Measurements from ENCODE around the gene CDX1. TPM values are rescaled to one million over a fixed set of nuclear protein-coding genes. Genes with fewer than 3 reads are reported as not detected.
"Not testable (repeated sequence)": the region's sequence is repeated elsewhere in the genome, so short reads cannot be mapped to it uniquely, and the experiment has no call there.

CDX1 gene
- total RNA-seq, 1 experiment from 2014 or later, result not detected

- DNase-seq (ENCODE audit: low read depth), result peak; percentile 11
Measured at GRCh38 chr5:150224483-150225027, 58.0 kb downstream of the CDX1 start.

- DNase-seq (ENCODE audit: low read depth), result no peak
Measured at GRCh38 chr5:150227036-150227435, 60.5 kb downstream of the CDX1 start.

GRCh38 chr5:150227606-150228273 is 61.2 kb downstream of the CDX1 start:
- DNase-seq (ENCODE audit: low read depth), result no peak

- no peak for DNase-seq (ENCODE audit: low read depth)
Measured at GRCh38 chr5:150229571-150229970, 63.0 kb downstream of the CDX1 start.

GRCh38 chr5:150230842-150231241 is 64.3 kb downstream of the CDX1 start:
- DNase-seq (ENCODE audit: low read depth), result no peak

GRCh38 chr5:150233706-150234105 is 67.1 kb downstream of the CDX1 start:
- not testable (repeated sequence) for DNase-seq (ENCODE audit: low read depth)

Other genes starting within 250 kb of the CDX1 start
- not detected in 2 replicates for gene PDE6A, start 222.0 kb upstream of the CDX1 start, total RNA-seq (2014; rRNA removed; shearing (Covaris generic))
- 16.1 and 19.5 TPM in 2 replicates for gene SLC26A2, start 206.0 kb upstream of the CDX1 start, total RNA-seq (2014; rRNA removed; shearing (Covaris generic))
- 3.5 and 4.0 TPM in 2 replicates for gene TIGD6, start 166.1 kb upstream of the CDX1 start, total RNA-seq (2014; rRNA removed; shearing (Covaris generic))
- 44.6 and 56.3 TPM in 2 replicates for gene HMGXB3, start 166.0 kb upstream of the CDX1 start, total RNA-seq (2014; rRNA removed; shearing (Covaris generic))
- 2.3 and 3.9 TPM in 2 replicates for gene CSF1R, start 80.2 kb upstream of the CDX1 start, total RNA-seq (2014; rRNA removed; shearing (Covaris generic))
- 2.2 and 5.4 TPM in 2 replicates for gene PDGFRB, start 10.9 kb upstream of the CDX1 start, total RNA-seq (2014; rRNA removed; shearing (Covaris generic))
- 0.03 TPM in 1 of 2 replicates, not detected in the other for gene SLC6A7, start 23.3 kb downstream of the CDX1 start, total RNA-seq (2014; rRNA removed; shearing (Covaris generic))
- not detected in 2 replicates for gene CAMK2A, start 123.0 kb downstream of the CDX1 start, total RNA-seq (2014; rRNA removed; shearing (Covaris generic))
- gene ARSI, start 136.1 kb downstream of the CDX1 start, total RNA-seq (2014; rRNA removed; shearing (Covaris generic)), result 0.20 and 0.82 TPM in 2 replicates
- 84.9 and 92.9 TPM in 2 replicates for gene TCOF1, start 190.9 kb downstream of the CDX1 start, total RNA-seq (2014; rRNA removed; shearing (Covaris generic))
- gene CD74, start 246.1 kb downstream of the CDX1 start, total RNA-seq (2014; rRNA removed; shearing (Covaris generic)), result 0.17 and 1.2 TPM in 2 replicates

All from HT1080 (cell line).